ENCODE data around the gene CEP131.

DNA sequence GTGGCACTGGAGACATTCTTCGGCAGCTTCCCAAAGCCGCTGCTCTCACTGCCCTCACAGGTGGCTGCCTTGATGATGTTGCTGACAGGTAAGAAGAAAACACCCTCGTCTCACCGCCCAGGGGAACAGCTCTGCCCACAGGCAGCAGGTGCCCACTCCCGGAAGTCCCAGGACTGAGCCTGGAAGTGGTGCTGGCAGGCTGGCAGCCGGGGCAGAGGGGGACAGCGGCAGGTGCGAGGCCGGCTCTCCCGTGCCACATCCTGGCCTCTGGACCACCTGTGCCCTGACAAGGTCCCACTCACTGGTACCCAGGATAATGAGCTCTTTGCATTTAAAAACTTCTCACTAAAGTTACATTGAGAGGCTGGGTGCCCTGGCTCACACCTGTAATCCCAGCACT lies 20.4 kb downstream of the CEP131 start:
- TF ChIP-seq CTCF (IDR thresholded peaks at IDR 0.05) = no peak
- no peak for TF ChIP-seq POLR2A (IDR thresholded peaks at IDR 0.05)
